H9 (cell line): ENCODE results near the gene SLC26A6. TPM values are rescaled to one million over a fixed set of nuclear protein-coding genes. Genes with fewer than 3 reads are reported as not detected.

Experiments
- DNase-seq: peaks from one replicate; pipeline ENCODE4 v3.0.0-alpha.2; 2017
- H2AFZ ChIP-seq: one replicate; pipeline ENCODE4 v1.6.1; 2013; ENCODE audit warnings: mild to moderate bottlenecking, low read length, control low read depth, moderate library complexity
- H2AK5ac ChIP-seq: 2 replicates; pipeline ENCODE4 v1.6.1; 2013; ENCODE audit warnings: low read length, control low read depth, mixed read lengths; ENCODE audit not compliant: insufficient read length
- H2BK120ac ChIP-seq: one replicate; pipeline ENCODE4 v1.6.1; 2013; ENCODE audit warnings: low read depth, mild to moderate bottlenecking, low read length, control low read depth, inconsistent platforms; ENCODE audit not compliant: poor library complexity, severe bottlenecking
- H2BK12ac ChIP-seq: 2 replicates; pipeline ENCODE4 v1.6.1; 2013; ENCODE audit warnings: low read length, control low read depth, mixed read lengths, low read depth; ENCODE audit not compliant: insufficient read length
- H2BK15ac ChIP-seq: 2 replicates; pipeline ENCODE4 v1.6.1; 2013; ENCODE audit warnings: low read depth, low read length, control low read depth
- H2BK20ac ChIP-seq: one replicate; pipeline ENCODE4 v1.6.1; 2013; ENCODE audit warnings: low read depth, mild to moderate bottlenecking, low read length, control low read depth, inconsistent platforms; ENCODE audit not compliant: poor library complexity, severe bottlenecking
- H2BK5ac ChIP-seq: 2 replicates; pipeline ENCODE4 v1.6.1; 2013; ENCODE audit warnings: low read length, control low read depth, mixed read lengths; ENCODE audit not compliant: insufficient read length
- H3K14ac ChIP-seq: 2 replicates; pipeline ENCODE4 v1.6.1; 2013; ENCODE audit warnings: low read length, control low read depth; ENCODE audit not compliant: insufficient read depth
- H3K18ac ChIP-seq: 2 replicates; pipeline ENCODE4 v1.6.1; 2013; ENCODE audit warnings: low read depth, mild to moderate bottlenecking, mixed read lengths, low read length, control low read depth; ENCODE audit not compliant: insufficient read length
- H3K23ac ChIP-seq: 2 replicates; pipeline ENCODE4 v1.6.1; 2013; ENCODE audit warnings: low read length, control low read depth, mixed read lengths, low read depth; ENCODE audit not compliant: insufficient read length
- H3K23me2 ChIP-seq: 2 replicates; pipeline ENCODE4 v1.6.1; 2013; ENCODE audit warnings: low read depth, mild to moderate bottlenecking, mixed read lengths, low read length, control low read depth; ENCODE audit not compliant: insufficient read length, poor library complexity, severe bottlenecking
- H3K27ac ChIP-seq: 2 replicates; pipeline ENCODE4 v1.5.1; 2013; ENCODE audit warnings: low read length, control low read depth, mixed read lengths, low read depth; ENCODE audit not compliant: insufficient read length
- H3K27me3 ChIP-seq: 2 replicates; pipeline ENCODE4 v1.6.1; 2013; ENCODE audit warnings: low read length, control low read depth, inconsistent platforms; ENCODE audit not compliant: insufficient read depth
- H3K4ac ChIP-seq: 2 replicates; pipeline ENCODE4 v1.6.1; 2013; ENCODE audit warnings: low read depth, mild to moderate bottlenecking, control low read depth, inconsistent platforms, low read length, moderate library complexity
- H3K4me1 ChIP-seq: 2 replicates; pipeline ENCODE4 v1.6.1; 2013; ENCODE audit warnings: low read length, control low read depth, inconsistent platforms; ENCODE audit not compliant: insufficient read depth
- H3K4me2 ChIP-seq: 2 replicates; pipeline ENCODE4 v1.6.1; 2013; ENCODE audit warnings: low read length, control low read depth, mixed read lengths; ENCODE audit not compliant: insufficient read length, insufficient read depth
- H3K56ac ChIP-seq: 2 replicates; pipeline ENCODE4 v1.6.1; 2013; ENCODE audit warnings: low read depth, mild to moderate bottlenecking, mixed read lengths, low read length, control low read depth; ENCODE audit not compliant: insufficient read length
- H3K79me1 ChIP-seq: 2 replicates; pipeline ENCODE4 v1.6.1; 2013; ENCODE audit warnings: low read depth, mild to moderate bottlenecking, moderate library complexity, low read length, control low read depth, inconsistent platforms; ENCODE audit not compliant: insufficient read depth, poor library complexity, severe bottlenecking
- H3K79me2 ChIP-seq: 2 replicates; pipeline ENCODE4 v1.6.1; 2013; ENCODE audit warnings: low read length, control low read depth, inconsistent platforms; ENCODE audit not compliant: insufficient read depth
- H3K9ac ChIP-seq: 2 replicates; pipeline ENCODE4 v1.6.1; 2013; ENCODE audit warnings: low read length, control low read depth, mixed read lengths; ENCODE audit not compliant: insufficient read length; ENCODE audit errors: extremely low read depth
- H3K9me3 ChIP-seq: one replicate; pipeline ENCODE4 v1.6.1; 2013; ENCODE audit warnings: low read depth, low read length, inconsistent platforms; ENCODE audit not compliant: control insufficient read depth
- H3T11ph ChIP-seq: one replicate; pipeline ENCODE4 v1.6.1; 2013; ENCODE audit warnings: mild to moderate bottlenecking, low read length, control low read depth, inconsistent platforms
- H4K20me1 ChIP-seq: one replicate; pipeline ENCODE4 v1.6.1; 2013; ENCODE audit not compliant: control insufficient read depth, insufficient read length, insufficient read depth
- H4K5ac ChIP-seq: 2 replicates; pipeline ENCODE4 v1.6.1; 2013; ENCODE audit warnings: low read depth, mild to moderate bottlenecking, mixed read lengths, low read length, control low read depth; ENCODE audit not compliant: insufficient read length
- H4K8ac ChIP-seq: replicated peaks from 2 replicates; pipeline ENCODE4 v1.6.1; 2013; ENCODE audit warnings: low read length, control low read depth, mixed read lengths, low read depth; ENCODE audit not compliant: insufficient read length
- H4K91ac ChIP-seq: 2 replicates; pipeline ENCODE4 v1.6.1; 2013; ENCODE audit warnings: low read depth, mild to moderate bottlenecking, moderate library complexity, mixed read lengths, low read length, control low read depth; ENCODE audit not compliant: insufficient read length
- H3K27ac Mint-ChIP-seq, 3 experiments: 2 replicates in 2 of 3; 3 replicates in 1 of 3; pipeline ENCODE4 v1.8.0; 2020 to 2021; ENCODE audit warnings: mixed read lengths in 3 of 3, mild to moderate bottlenecking in 1 of 3, moderate library complexity in 1 of 3
- H3K27me3 Mint-ChIP-seq: 2 replicates; pipeline ENCODE4 v1.8.0; 2021; ENCODE audit warnings: low read depth, mild to moderate bottlenecking, moderate library complexity, mixed read lengths
- H3K36me3 Mint-ChIP-seq, 3 experiments: 2 replicates in 2 of 3; 3 replicates in 1 of 3; pipeline ENCODE4 v1.8.0; 2020 to 2021; ENCODE audit warnings: low read depth in 3 of 3, mixed read lengths in 3 of 3; ENCODE audit not compliant: insufficient read depth in 1 of 3
- H3K4me1 Mint-ChIP-seq, 2 experiments: 2 replicates each; pipeline ENCODE4 v1.8.0; 2020; ENCODE audit warnings: mixed read lengths in 2 of 2
- H3K4me3 Mint-ChIP-seq, 2 experiments: 2 replicates in 1 of 2; 3 replicates in 1 of 2; pipeline ENCODE4 v1.8.0; 2020 to 2021; ENCODE audit warnings: mild to moderate bottlenecking in 2 of 2, mixed read lengths in 2 of 2, moderate library complexity in 1 of 2
- H3K9me3 Mint-ChIP-seq, 2 experiments: 2 replicates in 1 of 2; 3 replicates in 1 of 2; pipeline ENCODE4 v1.8.0; 2020; ENCODE audit warnings: mild to moderate bottlenecking in 2 of 2, mixed read lengths in 2 of 2, moderate library complexity in 1 of 2
- CTCF ChIP-seq: fragments of 200-600 bp; sonication (generic); conservative IDR thresholded peaks from 3 replicates; pipeline ENCODE4 v1.8.0; 2021; ENCODE audit warnings: antibody characterized with exemption, mild to moderate bottlenecking
- WGBS: extraction: QIAGEN DNeasy Blood & Tissue Kit; methylation state at CpG from one replicate; pipeline ENCODE4 v1.1.7; 2013; ENCODE audit warnings: missing lambda C conversion rate, low lambda C conversion rate, mixed read lengths; ENCODE audit not compliant: insufficient read length; ENCODE audit errors: extremely low coverage; 5-methylcytosine and 5-hydroxymethylcytosine counted together
- total RNA-seq: library from RNA; stranded (reverse); gene quantifications from 2 replicates; pipeline ENCODE4 v1.2.1, GENCODE V29; 2021

The SLC26A6 gene
- total RNA-seq, 1 experiment from 2014 or later = 61.3 TPM

GRCh38 chr3:48628277-48629017, 6.8 kb downstream of the SLC26A6 start:
- H3K9me3 Mint-ChIP-seq = no peaks in the 10 kb centered on the region
- no peak overlapping the region for H2BK120ac ChIP-seq
- no peak overlapping the region for H3K4me2 ChIP-seq
- no peaks in the 10 kb centered on the region; the same call in 1 of the 2 replicates for H3K4me1 ChIP-seq
- H3K79me2 ChIP-seq = no peaks in the 10 kb centered on the region
- no peaks in the 10 kb centered on the region for H4K20me1 ChIP-seq
- H3K4ac ChIP-seq = no peak overlapping the region
- H2AFZ ChIP-seq = no peak overlapping the region
- H3K23ac ChIP-seq = no peak overlapping the region
- no peak overlapping the region for H4K8ac ChIP-seq
- H3K56ac ChIP-seq = no peak overlapping the region
- no peaks in the 10 kb centered on the region for H3K23me2 ChIP-seq
- H4K91ac ChIP-seq = no peak overlapping the region
- no peak overlapping the region for H2AK5ac ChIP-seq
- no CpG with 5 or more reads among the region's 13 CpGs for WGBS
- H2BK20ac ChIP-seq = no peak overlapping the region
- no peak overlapping the region for H2BK15ac ChIP-seq
- H3T11ph ChIP-seq = no peak overlapping the region
- H3K4me1 Mint-ChIP-seq = peaks cover 5 to 9% of the 10 kb centered on the region in 2 experiments
- no peak overlapping the region for H2BK5ac ChIP-seq
- no peak for TF ChIP-seq CTCF
- peaks cover 1% of the 10 kb centered on the region; the same call in 1 of the 2 replicates for H3K27me3 Mint-ChIP-seq
- no peak overlapping the region for H2BK12ac ChIP-seq
- H3K36me3 Mint-ChIP-seq = peaks cover 50 to 84% (median 80%) of the 10 kb centered on the region in 3 experiments
- no peak for DNase-seq
- H3K79me1 ChIP-seq = no peaks in the 10 kb centered on the region
- no peak overlapping the region for H4K5ac ChIP-seq
- H3K18ac ChIP-seq = no peak overlapping the region
- H3K4me3 Mint-ChIP-seq = no peak overlapping the region
- H3K27ac Mint-ChIP-seq = peak overlapping the region in 2 of 3 experiments; percentile 30 to 53; a peak in 3 of 7 replicates
- no peak overlapping the region for H3K14ac ChIP-seq
- no peak overlapping the region for H3K9ac ChIP-seq
- H3K27me3 ChIP-seq = no peaks in the 10 kb centered on the region
- no peak overlapping the region for H3K27ac ChIP-seq
- no peaks in the 10 kb centered on the region for H3K9me3 ChIP-seq
